LHCN-M2 (cell line): Measurements from ENCODE around the gene PPIB. TPM values are rescaled to one million over a fixed set of nuclear protein-coding genes. Genes with fewer than 3 reads are reported as not detected.
A peak's percentile ranks its signal among the peaks of the same experiment; 100 is the strongest.

Source experiments
- DNase-seq: peaks from one replicate; pipeline ENCODE4 v3.0.0-alpha.2; 2012; ENCODE audit warnings: low read depth
- total RNA-seq: library from RNA; depleted of rRNA; stranded (reverse); fragments of >200 nt; gene quantifications from 2 replicates; pipeline ENCODE4 v1.2.3, GENCODE V29; 2014

The PPIB gene
- total RNA-seq, 1 experiment from 2014 or later, result 478 TPM

DNA sequence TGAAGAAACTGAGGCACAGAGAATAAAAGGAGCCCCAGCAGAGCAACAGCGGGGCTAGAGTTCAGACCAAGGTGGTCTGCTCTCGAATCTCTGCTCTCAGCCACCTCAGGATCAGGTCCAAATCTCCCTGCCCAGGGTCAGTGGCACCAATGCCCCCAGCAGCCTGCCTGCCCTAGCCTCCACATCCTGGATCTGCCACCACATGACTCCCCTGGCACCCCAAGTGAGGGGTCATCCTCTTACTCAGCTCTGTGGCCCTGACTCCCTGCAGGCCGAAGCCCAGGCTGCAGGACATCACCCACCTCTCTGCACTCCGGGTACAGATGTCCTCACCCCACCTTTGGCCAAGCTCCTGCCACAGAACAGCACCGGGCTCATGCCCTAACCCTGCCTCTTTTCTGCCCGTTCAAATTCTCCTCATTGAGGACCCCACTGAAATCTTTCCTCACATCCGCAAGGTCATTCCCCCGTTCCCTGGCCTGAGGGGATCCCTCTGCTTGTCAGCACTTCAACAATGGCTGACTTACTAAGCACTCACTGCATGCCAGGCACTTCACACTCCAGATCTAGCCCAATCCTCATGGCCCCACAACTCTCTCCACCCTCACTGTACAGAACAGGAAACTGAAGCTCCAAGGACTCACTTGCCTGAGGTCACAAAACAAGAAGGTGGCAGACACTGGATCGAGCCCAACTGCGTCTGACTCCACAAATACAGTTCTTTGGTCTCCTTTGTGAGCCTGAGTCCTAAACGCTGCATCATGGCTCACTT, 4.3 kb downstream of the PPIB start:
- DNase-seq, result no peak

DNA sequence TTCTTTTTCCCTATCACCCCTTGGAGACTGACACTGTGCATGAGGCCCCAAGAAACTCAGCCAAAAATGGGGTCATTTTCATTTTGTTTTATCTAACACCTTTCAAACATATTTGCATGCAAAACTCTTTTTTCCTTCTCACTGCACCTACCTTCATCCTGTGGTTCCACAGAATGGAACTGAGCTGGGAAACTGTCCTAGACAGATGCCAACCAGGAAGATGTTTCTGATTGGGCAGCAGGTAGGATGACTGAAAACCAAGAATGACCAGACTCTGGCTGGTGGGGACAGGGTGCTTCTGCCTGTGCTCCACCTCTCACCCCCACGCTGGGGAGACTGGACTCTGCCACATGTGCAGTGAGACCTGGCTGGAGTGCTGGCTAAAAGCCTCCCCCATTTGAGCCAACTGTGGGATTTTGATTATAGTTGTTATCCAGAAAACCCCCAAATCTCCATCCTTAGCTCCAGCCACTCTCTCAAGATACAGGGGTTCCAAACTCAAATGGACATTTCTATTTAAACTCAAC, 5.2 kb downstream of the PPIB start:
- DNase-seq, result no peak

DNA sequence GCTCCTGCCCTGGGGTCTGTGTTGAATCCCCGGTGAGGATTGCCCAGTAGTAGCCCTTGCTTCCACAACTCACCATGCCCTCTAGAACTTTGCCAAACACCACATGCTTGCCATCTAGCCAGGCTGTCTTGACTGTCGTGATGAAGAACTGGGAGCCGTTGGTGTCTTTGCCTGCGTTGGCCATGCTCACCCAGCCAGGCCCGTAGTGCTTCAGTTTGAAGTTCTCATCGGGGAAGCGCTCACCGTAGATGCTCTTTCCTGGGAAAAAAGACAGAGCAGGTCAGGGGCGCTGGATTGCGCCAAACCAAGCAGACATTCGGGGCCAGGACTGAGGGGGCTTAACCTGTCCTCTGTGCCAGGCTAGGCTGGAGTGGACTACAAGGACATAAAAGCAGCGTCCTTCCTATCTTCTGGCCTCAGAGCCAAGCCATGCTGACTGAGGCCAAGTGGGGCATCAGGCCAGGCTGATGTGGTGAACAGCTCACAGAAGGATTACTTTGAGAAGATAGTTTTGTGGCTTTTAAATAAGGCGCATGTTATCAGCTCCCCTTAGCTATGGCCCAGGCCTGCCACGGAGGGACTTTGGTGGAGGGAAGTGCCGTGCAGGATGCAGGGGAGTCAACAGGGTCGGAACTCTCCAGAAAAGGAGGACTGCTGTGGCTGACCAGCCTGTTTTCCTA, 6.0 kb downstream of the PPIB start:
- DNase-seq, result no peak

DNA sequence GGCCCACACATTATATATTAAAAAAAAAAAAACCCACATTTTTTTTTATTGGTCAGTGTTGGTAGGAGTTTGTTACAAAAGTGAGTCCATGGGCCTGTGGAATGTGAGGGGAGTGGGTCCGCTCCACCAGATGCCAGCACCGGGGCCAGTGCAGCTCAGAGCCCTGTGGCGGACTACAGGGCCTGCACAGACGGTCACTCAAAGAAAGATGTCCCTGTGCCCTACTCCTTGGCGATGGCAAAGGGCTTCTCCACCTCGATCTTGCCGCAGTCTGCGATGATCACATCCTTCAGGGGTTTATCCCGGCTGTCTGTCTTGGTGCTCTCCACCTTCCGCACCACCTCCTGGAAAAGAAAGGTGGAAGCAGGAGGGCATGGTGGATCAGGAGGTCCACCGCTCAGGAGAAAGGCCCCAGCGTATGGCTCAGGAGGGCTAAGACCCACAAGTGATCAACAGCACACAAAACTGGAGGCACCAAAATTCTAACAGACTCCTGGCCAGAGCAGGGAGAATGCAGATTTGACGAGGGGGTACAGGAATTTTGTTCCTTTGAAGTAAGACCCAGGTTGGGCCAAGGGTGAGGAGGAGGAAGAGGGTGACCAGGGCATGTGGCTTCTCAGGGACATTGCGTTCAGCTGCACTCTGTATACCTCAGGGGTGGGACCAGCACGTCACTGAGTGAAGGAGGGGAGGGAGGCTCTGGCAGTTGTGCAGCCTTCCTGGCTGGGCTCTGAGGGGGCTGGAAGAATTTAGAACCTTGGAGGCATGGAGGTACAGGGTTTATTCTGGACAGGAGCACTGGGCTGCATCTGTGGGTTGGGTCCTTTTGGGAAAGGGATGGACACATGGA, 6.8 kb downstream of the PPIB start:
- no peak for DNase-seq

DNA sequence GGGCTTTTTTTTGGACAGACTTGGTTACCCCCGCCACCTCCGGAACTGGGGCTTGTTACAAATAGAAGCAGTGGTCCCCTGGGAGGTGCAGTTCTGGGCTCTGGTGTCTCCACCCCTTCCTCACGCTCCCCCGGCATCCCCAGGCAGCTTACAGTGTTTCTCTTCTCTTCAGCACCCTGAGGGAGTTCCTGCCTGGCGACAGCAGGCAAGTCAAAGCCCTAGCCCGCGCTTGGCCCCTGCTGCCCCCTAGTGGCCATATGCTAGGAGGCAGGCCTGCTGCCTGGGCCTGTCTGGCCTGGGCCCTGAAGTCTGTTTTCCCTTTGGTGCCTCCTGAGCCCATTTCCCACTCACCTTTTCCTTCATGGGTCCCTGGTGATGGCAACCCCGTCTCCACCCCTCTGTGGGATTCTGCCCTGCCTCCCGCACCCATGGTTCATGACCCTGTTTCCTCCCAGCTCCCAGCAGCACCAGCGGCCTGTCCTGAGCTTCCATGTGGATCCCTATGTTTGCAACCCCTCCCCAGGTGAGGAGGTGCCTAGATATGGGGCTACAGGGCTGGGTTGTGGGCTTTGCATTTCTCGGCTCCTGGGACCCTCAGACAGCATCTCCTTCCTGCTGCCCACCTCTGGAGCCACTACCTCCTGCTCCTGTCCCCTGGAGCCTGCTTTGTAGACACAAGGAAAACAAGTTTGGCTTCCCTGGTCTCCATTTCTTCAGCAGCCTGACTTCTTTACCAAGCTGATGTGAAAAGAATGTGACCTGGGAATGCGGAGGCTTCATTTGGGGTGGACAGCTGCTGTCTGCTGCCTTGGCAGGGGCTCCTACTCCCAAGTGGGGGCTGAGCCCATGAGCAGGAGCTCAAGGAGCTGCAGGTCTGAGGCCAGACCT, 9.1 kb downstream of the PPIB start:
- peak; percentile 76 for DNase-seq

DNA sequence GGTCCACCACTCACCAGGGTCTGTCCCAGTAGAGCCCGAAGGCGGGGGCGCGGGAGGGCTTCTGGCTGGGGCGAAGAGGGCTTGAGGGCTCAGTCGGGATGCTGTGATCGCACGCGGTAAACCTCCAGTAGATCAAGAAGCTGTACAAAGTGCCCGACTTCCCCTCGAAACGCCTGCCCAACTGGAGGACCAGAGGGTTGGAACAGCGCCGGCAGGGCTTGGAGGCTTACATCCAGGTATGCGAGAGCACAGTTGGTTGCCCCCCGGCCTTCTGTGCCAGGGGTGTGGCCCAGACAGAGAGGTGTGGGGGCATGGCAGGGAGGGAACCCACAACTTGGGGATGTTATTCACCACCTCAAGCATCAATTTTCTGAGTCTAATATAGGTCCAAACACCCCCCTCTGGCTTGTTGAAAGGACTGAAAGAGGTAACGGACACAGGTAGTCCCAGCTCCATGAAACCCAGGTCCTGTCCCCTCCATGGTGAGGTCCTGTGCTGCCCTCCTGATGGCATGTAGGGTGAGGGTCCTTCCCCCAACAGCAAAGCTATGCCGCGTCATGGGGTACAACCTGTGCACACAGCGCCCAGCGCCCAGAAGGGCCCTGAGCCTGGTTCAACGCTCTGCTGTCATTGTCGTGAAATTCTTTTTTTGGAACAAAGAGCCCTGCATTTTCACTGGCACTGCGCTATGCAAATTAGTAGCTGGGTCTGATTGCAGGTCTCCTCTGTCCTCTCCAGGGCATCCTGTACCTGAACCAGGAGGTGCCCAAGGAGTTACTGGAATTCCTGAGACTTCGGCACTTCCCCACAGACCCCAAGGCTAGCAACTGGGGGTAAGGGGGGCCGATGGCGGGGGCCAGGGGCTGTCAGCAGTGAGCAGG, 10.1 kb downstream of the PPIB start:
- no peak for DNase-seq

DNA sequence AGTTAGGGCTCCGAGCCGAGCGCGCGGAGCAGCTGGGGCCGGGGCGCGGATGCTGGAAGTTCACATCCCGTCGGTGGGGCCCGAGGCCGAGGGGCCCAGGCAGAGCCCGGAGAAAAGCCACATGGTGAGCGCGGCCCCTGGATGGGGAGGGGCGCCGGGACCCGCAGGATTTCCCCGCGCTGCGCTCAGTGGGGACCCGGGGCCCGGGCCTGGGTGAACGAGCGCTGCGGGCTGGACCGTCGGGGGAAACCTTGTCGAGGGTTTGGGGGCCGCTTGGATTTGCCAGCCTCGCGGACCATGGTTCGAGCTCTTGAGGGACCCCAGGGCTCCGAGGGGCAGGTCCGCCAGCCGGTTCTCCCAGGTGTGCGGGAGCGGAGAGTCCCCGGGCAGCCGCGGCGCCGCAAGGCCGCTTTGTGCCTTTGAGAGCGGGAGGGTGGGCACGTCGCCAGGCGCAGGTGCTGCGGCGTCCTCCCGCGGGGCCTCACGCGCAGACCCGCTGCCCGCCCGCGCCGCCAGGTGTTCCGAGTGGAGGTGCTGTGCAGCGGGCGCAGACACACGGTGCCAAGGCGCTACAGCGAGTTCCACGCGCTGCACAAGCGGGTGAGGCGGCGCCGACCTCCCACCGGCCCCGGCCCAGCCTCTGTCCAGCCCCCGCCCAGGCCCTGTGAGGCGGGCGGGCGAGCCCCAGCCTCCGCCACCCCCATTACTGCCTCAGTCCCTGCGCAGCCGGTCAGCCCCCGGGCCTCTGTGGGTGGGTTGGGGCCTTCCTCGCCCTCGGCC, 10.9 kb downstream of the PPIB start, which contains the start of gene SNX22:
Gene SNX22, plus strand, starts transcription at position 5 of the 780 bp plus-strand sequence. Its CDS starts 45 bp downstream, at position 50.
- DNase-seq, result no peak

DNA sequence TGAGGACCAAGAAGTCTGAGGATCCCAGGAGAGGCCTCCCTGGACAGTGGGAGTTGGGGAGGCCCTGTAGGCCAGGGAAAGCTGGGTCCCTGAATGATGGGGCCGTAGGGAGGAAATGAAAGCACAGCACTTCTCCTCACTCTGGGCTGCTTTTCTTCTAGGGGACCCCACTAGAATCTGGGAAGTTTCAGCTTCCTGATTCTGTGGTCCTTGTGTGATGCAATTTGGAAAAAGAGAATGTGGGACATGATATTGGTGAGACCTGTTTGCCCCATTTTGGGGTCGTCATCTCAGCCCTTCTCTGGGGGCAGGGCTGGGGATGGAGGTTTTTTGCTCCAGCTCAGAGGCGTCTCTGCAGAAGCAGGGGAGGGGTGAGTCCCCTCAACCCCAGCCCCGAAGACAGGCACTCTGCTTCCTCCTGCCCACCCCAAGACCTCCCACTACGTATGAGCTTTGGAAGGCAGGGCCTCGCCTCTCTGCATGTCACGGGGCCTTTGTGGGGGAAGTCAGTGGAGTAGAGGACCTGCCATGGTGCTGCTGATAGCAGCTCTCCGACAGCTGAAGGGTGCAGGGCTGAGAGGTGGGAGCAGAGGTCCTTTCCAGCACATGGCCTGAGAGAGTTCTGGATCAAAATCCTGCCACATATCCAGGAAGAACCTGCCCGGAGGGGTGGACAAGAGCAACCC, 12.8 kb downstream of the PPIB start:
- no peak for DNase-seq

DNA sequence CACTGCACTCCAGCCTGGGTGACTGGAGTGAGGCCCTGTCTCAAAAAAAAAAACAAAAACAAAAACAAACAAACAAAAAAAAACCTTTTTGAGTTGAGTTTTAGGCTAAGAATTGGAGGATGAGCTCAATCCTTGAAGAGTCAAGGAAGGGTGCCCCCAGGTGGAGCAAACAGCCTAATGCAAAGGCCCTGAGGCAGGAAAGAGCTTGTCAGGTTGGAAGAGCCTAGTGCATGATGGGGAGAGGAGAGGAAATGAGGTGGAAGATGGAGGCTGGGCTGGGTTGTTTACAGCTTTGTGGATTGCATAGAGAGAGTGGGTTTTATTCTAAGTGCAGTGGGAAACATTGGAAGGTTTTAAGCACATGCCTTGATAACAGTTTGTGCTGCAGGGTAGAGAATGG, 13.4 kb downstream of the PPIB start:
- peak; percentile 40 for DNase-seq

DNA sequence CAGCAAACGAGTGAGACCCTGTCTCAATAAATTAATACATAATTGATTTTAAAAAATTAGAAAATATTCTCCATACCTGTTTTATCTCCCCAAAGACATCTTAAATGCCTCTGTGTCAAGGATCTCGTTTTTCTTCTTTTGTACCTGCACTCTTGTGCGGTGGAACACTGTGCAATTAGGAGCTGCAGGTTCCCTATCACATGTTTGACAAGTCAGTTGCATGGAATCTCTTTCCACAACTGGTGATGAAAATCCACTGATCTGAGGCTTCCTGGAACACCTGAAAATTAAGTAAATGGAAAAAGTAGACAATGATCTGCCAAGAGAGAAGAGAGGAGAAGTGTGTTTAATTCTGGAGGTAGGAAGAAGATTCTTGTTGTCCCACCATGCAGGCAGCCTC, 14.2 kb downstream of the PPIB start:
- no peak for DNase-seq

DNA sequence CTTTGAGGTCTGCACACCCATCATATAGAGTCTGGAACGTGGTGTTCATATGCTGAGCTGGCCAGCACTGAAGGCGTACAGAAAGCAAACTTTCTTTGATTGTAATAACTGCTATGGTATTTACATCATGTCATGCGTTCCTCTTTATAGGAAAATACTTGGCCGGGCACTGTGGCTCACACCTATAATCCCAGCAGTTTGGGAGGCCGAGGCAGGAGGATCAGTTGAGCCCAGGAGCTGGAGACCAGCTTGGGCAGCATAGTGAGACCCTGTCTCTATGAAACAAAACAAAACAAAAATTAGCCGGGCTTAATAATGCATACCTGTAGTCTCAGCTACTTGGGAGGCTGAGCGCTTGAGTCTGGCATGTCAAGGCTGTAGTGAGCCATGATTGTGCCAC, 14.7 kb downstream of the PPIB start:
- no peak for DNase-seq

DNA sequence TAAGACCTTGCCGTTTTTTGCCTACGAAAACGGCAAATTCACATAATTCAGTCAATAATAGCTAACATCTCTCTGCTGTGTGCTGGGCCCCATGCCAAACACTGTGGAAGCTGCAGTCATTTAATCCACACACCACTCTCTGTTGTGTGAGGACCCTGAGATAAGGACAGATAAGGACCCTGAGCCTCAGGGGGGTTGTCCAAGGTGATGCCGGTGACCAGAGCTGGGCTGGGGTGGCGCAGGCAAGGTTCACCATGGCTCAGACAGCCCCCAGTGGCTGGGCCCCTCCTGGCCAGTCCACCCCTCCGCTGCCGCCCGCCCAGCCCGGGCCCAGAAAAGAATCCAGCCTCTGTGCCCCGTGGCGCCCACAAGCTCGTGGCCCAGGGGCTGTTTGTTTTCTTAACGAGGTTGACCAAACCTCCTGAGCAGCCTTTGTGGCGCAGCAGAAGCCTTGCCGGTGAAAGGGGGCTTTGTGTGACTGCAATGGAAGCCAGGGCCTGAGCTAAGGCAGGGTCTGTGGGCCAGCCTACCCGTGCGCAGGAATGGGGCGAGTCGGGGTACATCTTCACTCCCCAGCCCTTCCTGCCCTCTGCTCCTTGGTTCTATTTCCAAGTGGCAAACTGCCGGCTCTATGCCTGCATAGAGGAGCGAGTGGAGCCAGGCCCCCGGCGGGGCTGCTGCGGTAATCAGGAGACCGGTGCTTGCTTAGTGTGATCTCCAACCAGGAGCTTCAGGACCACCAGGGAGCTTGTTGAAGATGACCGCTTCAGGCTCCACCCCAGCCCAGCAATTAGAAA, 15.7 kb downstream of the PPIB start:
- DNase-seq, result no peak

DNA sequence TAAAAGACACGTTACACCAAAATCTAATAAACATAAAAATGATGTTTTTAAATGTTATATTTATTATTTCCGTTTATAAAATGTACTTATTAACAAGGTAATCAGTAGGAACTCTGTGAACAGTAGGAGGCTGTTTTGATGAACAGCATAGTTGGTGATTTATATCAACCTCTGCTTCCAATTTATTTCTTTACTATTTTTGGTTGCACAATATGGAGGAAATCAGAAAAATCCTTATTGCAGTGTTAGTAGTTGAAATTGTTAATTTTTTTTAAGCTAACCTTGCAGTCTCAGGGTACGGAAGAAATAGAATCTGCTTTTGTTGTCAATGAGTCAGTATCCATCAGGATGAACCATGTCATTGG, 16.3 kb downstream of the PPIB start:
- DNase-seq, result no peak

DNA sequence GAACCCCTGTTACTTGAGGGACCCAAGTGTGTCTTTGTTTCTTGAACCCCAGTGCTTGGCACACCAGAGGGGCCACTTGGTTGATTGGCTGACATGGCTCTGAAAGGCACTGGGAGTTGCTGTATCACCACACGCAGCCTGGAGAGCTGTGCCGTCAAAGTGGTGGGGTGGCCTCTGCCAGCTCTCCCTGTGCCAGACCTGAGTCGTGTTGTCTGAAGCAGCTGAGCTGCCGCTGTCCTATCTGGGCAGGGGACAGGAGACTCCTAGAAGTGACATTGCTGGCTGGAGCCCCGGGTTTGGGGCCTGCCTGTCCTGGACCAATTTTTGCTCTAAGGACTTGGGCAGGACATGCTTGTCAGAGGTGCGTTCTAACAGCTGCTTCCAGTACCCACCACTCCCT, 16.8 kb downstream of the PPIB start:
- no peak for DNase-seq

DNA sequence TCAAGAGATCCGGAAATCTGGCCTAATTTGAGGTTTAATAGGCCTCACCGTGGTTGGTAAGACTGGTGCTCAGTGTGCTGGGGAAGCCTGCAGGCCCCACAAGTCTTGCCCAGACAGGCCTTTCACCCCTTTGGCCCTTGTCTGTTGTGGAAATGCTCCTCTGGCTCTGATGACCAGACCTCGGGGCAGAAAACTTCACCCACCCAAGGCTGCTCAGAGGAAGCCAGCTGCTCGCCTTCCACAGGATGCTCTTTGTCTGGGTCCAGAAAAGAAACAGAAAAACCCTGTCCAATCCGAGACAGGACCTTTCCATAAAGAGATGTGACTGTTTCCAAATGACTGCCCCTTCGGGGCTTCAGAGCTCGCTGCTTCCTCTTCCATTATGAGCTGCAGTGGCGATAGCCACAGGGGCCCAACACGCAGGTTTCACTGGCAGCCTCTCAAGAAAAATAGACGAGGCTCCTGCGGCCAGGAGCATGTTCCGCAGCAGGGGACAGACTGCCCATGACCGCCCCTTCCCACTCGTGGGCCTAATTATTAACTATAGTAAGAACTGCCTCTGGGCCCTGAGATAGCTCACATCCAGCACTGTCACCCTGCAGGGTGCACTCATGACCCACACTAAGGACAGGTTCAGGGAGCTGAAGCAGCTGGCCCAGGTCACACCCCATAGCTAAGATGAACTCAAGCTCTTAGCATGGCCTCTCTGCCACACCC, 18.1 kb downstream of the PPIB start:
- no peak for DNase-seq

DNA sequence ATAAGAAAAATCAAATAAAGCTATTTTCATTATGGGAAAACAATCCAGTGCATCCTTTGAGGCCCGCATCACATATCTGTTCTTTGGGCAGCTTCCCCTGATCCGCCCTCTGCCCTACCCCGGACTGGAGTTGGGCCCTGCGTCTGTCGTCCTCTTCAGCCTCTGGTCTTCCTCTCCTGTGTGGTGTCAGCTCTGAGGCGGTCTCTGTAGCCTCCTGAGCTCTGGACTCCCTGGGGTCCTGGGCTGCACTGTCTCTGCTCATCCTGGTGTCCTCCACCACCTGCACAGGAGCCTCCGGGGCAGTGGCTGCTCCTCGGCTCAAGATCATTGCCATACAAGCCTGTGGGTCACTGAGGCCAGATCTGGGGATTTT, 18.6 kb downstream of the PPIB start:
- DNase-seq, result no peak

DNA sequence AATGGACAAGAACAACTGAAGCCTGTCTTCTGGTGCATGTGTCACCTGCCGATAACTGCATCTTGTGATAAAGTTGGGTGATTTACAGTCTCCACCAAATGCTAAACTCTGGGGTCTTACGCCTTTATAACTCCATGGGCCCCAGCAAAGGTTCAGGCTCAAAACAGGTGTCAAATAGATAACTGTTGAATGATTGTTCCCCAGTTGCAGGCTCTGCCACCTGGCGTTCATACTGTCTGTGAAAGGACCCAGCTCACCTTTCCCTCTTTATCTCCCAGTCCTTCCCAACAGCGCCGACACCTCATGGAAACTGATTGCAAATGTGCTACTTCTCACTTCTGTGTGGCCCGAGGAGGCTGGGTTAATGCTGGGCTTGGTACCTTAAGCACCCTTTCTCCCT, 19.5 kb downstream of the PPIB start:
- no peak for DNase-seq
